Heart left ventricle (tissue), 16 donors: ENCODE results near the gene MAGI2. TPM values are rescaled to one million over a fixed set of nuclear protein-coding genes. Genes with fewer than 3 reads are reported as not detected.

ENCODE experiments used
- ATAC-seq, 4 donors: fragments of 200-7000 bp; cut with Tn5 transposase; one replicate each; pipeline ENCODE4 v1.9.1; 2020 to 2022; ENCODE audit warnings: moderate library complexity in 4 of 4, mild to moderate bottlenecking in 3 of 4, moderate number of reproducible peaks in 1 of 4
- DNase-seq, 5 donors: peaks; one replicate each; pipeline ENCODE4 v3.0.0-alpha.2; 2020
- H3K27ac ChIP-seq, 12 donors: fragments of 200-600 bp; sonication (generic) in 4 of 12; one replicate each; pipeline versions ENCODE4 v1.5.0 to v1.8.0; 2016 to 2022; ENCODE audit warnings: mild to moderate bottlenecking in 2 of 12
- H3K27me3 ChIP-seq, 9 donors: fragments of 200-600 bp; sonication (generic) in 2 of 9; one replicate each; pipeline versions ENCODE4 v1.5.1 to v1.8.0; 2016 to 2022; ENCODE audit warnings: mild to moderate bottlenecking in 3 of 9
- H3K36me3 ChIP-seq, 9 donors: fragments of 200-600 bp; sonication (generic) in 2 of 9; one replicate each; pipeline versions ENCODE4 v1.5.0 to v1.8.0; 2018 to 2022; ENCODE audit warnings: mild to moderate bottlenecking in 2 of 9
- H3K4me1 ChIP-seq, 12 donors: fragments of 200-600 bp; sonication (generic) in 4 of 12; one replicate each; pipeline versions ENCODE4 v1.5.0 to v1.8.0; 2016 to 2022; ENCODE audit warnings: mild to moderate bottlenecking in 3 of 12
- H3K4me3 ChIP-seq, 12 donors: fragments of 200-600 bp; sonication (generic) in 4 of 12; one replicate each; pipeline versions ENCODE4 v1.5.0 to v1.8.0; 2017 to 2022; ENCODE audit warnings: mild to moderate bottlenecking in 9 of 12, moderate library complexity in 4 of 12
- H3K9me3 ChIP-seq, 12 donors: fragments of 200-600 bp; sonication (generic) in 4 of 12; one replicate each; pipeline versions ENCODE4 v1.5.0 to v1.8.0; 2016 to 2022; ENCODE audit warnings: mild to moderate bottlenecking in 1 of 12
- CTCF ChIP-seq, 12 donors: fragments of 200-600 bp; sonication (generic) in 4 of 12; IDR thresholded peaks; one replicate each; pipeline versions ENCODE4 v1.5.0 to v1.8.0; 2018 to 2022; ENCODE audit warnings: antibody characterized with exemption in 12 of 12, mild to moderate bottlenecking in 5 of 12
- POLR2A ChIP-seq, 2 donors: fragments of 450-650 bp; IDR thresholded peaks; one replicate each; pipeline ENCODE4 v1.6.1; 2017; ENCODE audit warnings: antibody characterized with exemption in 2 of 2, mild to moderate bottlenecking in 2 of 2, moderate library complexity in 2 of 2
- WGBS, 4 donors: extraction: QIAGEN DNeasy Blood & Tissue Kit in 2 of 4; methylation state at CpG; one replicate each; pipeline versions ENCODE4 v1.1.5 to v1.1.7; 2013 to 2018; 5-methylcytosine and 5-hydroxymethylcytosine counted together
- intact Hi-C, 10 donors: fragments of 100-400 bp; cut with DNase I; formaldehyde crosslinking; loops; one replicate each; pipeline versions ENCODE4 v1.11.1 to v1.14.2; 2022
- polyA plus RNA-seq, 2 donors: library from polyadenylated mRNA; stranded (reverse); fragments of 200-250 nt; gene quantifications; one replicate each; pipeline ENCODE4 v1.2.3, GENCODE V29; 2013
- total RNA-seq, 9 donors: library from RNA; depleted of rRNA in 2 of 9; stranded (reverse); fragments of >200 nt in 2 of 9; fragmentation: NEBNext Ultra II Directional in 3 of 9; extraction: Animal tissue kit (Norgen Biotek cat#: 25700) in 3 of 9; gene quantifications; one replicate each; pipeline versions ENCODE4 v1.1.0 to v1.2.4, GENCODE V29; 2016 to 2023
- donor health status: ischemic (EF 13 %, LVEDD 7.1; RV severe dilation, severe dysfunction).
- donor health status: healthy with polysubstance abuse.
- donor health status: DM: no; HTN: yes; CAD: no.
- donor health status: DM: no; HTN: no; CAD: no.
- donor health status: ischemic (EF 25% LVEDD 6.9; RV normal size, moderate dysfunction).
- donor health status: ischemic (EF 25% LVEDD 5.7; RV mildly dilated, moderate dysfunction).
- donor health status: healthy.
- donor health status: DM: yes; HTN: yes; CAD: no.
- donor health status: ischemic (EF 35%, LVEDD 5.7; RV mildly dilated, moderate dysfunction).
- donor health status: nonischemic (EF 11% LVEDD 7.7; RV severe dilation, severe dysfunction).
- donor health status: DM: yes; HTN: yes; CAD: no.
- donor health status: PGD.
- donor health status: ischemic (EF 29% LVEDD 5.4; RV normal size, mild dysfunction).
- donor health status: nonischemic (EF 23%, LVEDD 6.1; RV moderate dilation, normal function).

MAGI2 gene
- total and polyA plus RNA-seq, 11 donors, result 1.1 to 6.8 (median 3.8) TPM

DNA sequence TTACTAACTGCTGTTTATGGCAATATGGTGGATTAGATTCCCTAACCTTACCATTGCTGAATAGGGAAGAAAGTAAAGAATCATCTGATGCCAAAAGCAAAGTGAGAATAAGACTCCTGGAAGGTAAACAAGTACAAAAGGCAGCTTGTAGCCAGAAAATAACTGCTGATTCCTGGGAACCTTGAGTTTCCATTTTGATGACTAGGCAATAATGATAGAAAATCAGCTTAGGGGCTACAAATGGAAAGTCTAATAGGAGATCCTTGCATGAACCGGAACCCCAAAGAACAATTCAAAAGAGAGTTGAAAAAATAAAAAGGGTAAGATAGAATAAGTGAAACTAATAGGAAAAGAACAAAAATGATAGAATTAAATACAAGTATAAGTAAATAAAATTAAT lies 1338.5 kb downstream of the MAGI2 start:
- no peak overlapping the region for H3K4me3 ChIP-seq
- ATAC-seq (no peak), DNase-seq (no peak)
- H3K36me3 ChIP-seq, result no peaks in the 10 kb centered on the region
- TF ChIP-seq CTCF (IDR thresholded peaks at IDR 0.05), result no peak
- TF ChIP-seq POLR2A (IDR thresholded peaks at IDR 0.05), result no peak
- intact Hi-C loops, result no loop called here
- WGBS, 4 donors, result 93 to 100% (median 96%) methylated on average over 1 of the region's 1 CpG
- H3K4me1 ChIP-seq, result no peaks in the 10 kb centered on the region
- H3K27me3 ChIP-seq, result no peaks in the 10 kb centered on the region
- no peak overlapping the region for H3K27ac ChIP-seq
- H3K9me3 ChIP-seq, result no peaks in the 10 kb centered on the region

DNA sequence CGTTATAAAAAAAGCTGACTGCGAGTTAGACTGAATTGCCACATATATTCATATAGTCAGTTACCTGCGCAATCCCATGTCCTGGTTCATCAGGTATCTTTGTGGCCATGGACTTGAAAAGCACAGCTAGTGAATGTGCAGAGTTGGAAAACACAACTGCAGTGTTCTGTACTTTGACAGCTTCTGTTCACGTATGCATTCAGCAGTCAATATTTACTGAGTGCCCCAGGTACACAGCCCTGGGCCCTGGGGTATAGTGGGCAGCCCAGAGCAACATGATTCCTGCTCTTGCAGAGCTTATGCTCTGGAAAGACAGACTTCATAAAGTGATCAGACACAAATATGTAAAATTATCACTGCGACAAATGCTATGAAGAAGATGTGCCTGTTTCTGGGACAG lies 1341.0 kb downstream of the MAGI2 start:
- no peaks in the 10 kb centered on the region for H3K27me3 ChIP-seq
- 89 to 93% (median 90%) methylated on average over 5 of the region's 5 CpGs for WGBS, 4 donors
- intact Hi-C loops, result no loop called here
- H3K27ac ChIP-seq, result no peak overlapping the region
- no peaks in the 10 kb centered on the region for H3K36me3 ChIP-seq
- DNase-seq, result no peak
- no peak for ATAC-seq
- H3K4me3 ChIP-seq, result no peak overlapping the region
- H3K4me1 ChIP-seq, result no peaks in the 10 kb centered on the region
- peaks cover 0 to 2% (median 0%) of the 10 kb centered on the region in 12 donors for H3K9me3 ChIP-seq
- no peak for TF ChIP-seq CTCF (IDR thresholded peaks at IDR 0.05)
- no peak for TF ChIP-seq POLR2A (IDR thresholded peaks at IDR 0.05)

GRCh38 chr7:78111386-78111785 lies 1342.1 kb downstream of the MAGI2 start:
- H3K27ac ChIP-seq, result no peak overlapping the region
- no peak for TF ChIP-seq POLR2A (IDR thresholded peaks at IDR 0.05)
- no peak for TF ChIP-seq CTCF (IDR thresholded peaks at IDR 0.05)
- WGBS, 4 donors, result 52 to 74% (median 57%) methylated on average over 3 of the region's 3 CpGs
- no peak overlapping the region for H3K4me3 ChIP-seq
- intact Hi-C loops, result no loop called here
- peaks cover 0 to 11% (median 0%) of the 10 kb centered on the region in 12 donors for H3K9me3 ChIP-seq
- no peak for ATAC-seq
- H3K4me1 ChIP-seq, result no peaks in the 10 kb centered on the region
- DNase-seq, result no peak
- H3K27me3 ChIP-seq, result no peaks in the 10 kb centered on the region
- no peaks in the 10 kb centered on the region for H3K36me3 ChIP-seq

GRCh38 chr7:78103475-78103874 lies 1350.0 kb downstream of the MAGI2 start:
- ATAC-seq (no peak), DNase-seq (no peak)
- intact Hi-C loops, result loop anchor here in 1 of 10 donors (10.0 kb wide), 1 partner anchor 61 kb away; no protein-coding TSS in a partner anchor
- WGBS, 4 donors, result 75 to 81% (median 80%) methylated on average over 4 of the region's 4 CpGs
- Histone ChIP-seq H3K36me3 (no peaks in the 10 kb centered on the region), H3K9me3 (peaks cover 0 to 12% (median 0%) of the 10 kb centered on the region in 12 donors), H3K27ac (no peak overlapping the region), H3K4me1 (no peaks in the 10 kb centered on the region), H3K4me3 (no peak overlapping the region), H3K27me3 (no peaks in the 10 kb centered on the region)
- TF ChIP-seq CTCF (IDR thresholded peaks at IDR 0.05) (no peak), POLR2A (IDR thresholded peaks at IDR 0.05) (no peak)
